DMS 273 (cell line): Measurements from ENCODE around the gene OAF.
"Not testable (repeated sequence)": the region's sequence is repeated elsewhere in the genome, so short reads cannot be mapped to it uniquely, and the experiment has no call there.

Experiments used
- DNase-seq: peaks from one replicate; lab custom pipeline; 2025; ENCODE audit not compliant: unreplicated experiment; lab: John Stamatoyannopoulos, UW

The OAF gene

GRCh38 chr11:120210626-120211521, at the start of gene OAF:
Gene OAF, plus strand, starts transcription at chr11:120211032. Its CDS starts 248 bp downstream, at chr11:120211280.
- DNase-seq = peak; percentile 81

- no peak for DNase-seq
These were observed 43.2 kb upstream of the OAF start for GRCh38 chr11:120167659-120168058.

GRCh38 chr11:120168108-120168959, 42.5 kb upstream of the OAF start:
- DNase-seq = no peak

GRCh38 chr11:120168960-120169681, 41.7 kb upstream of the OAF start:
- DNase-seq = peak; percentile 80

GRCh38 chr11:120169981-120170698, 40.7 kb upstream of the OAF start:
- DNase-seq = no peak

- DNase-seq = no peak
These were observed 40.0 kb upstream of the OAF start for GRCh38 chr11:120170741-120171261.

- peak; percentile 78 for DNase-seq
These were observed 38.5 kb upstream of the OAF start for GRCh38 chr11:120172054-120172911.

GRCh38 chr11:120173019-120173705, 37.7 kb upstream of the OAF start:
- DNase-seq = no peak

GRCh38 chr11:120173807-120174206, 37.0 kb upstream of the OAF start:
- DNase-seq = no peak

GRCh38 chr11:120174866-120175265, 36.0 kb upstream of the OAF start:
- DNase-seq = no peak

- DNase-seq = no peak
These were observed 32.2 kb upstream of the OAF start for GRCh38 chr11:120178561-120179056.

- DNase-seq = no peak
These were observed 31.7 kb upstream of the OAF start for GRCh38 chr11:120179057-120179672.

- DNase-seq = not testable (repeated sequence)
These were observed 30.8 kb upstream of the OAF start for GRCh38 chr11:120180063-120180462.

- no peak for DNase-seq
These were observed 30.1 kb upstream of the OAF start for GRCh38 chr11:120180551-120181232.

GRCh38 chr11:120181376-120181975, 29.4 kb upstream of the OAF start:
- no peak for DNase-seq

GRCh38 chr11:120182372-120182771, 28.5 kb upstream of the OAF start:
- no peak for DNase-seq

- DNase-seq = peak; percentile 60
These were observed 27.9 kb upstream of the OAF start for GRCh38 chr11:120182790-120183491.
